Measurements from ENCODE around the gene POLR3A. TPM values are rescaled to one million over a fixed set of nuclear protein-coding genes. Genes with fewer than 3 reads are reported as not detected.

POLR3A gene
- total and polyA plus RNA-seq, 9 donors, result 10.3 to 17.6 (median 13.7) TPM

GRCh38 chr10:77922055-77922454 lies 107.3 kb downstream of the POLR3A start:
- WGBS (ENCODE audit: insufficient coverage), result 95% methylated on average over 4 of the region's 5 CpGs
- no peak overlapping the region for H3K27ac ChIP-seq (ENCODE audit: low read length)
- no peak for DNase-seq

GRCh38 chr10:77921395-77921794 lies 107.9 kb downstream of the POLR3A start:
- no peak overlapping the region for H3K27ac ChIP-seq (ENCODE audit: low read length)
- peaks cover 5% of the 10 kb centered on the region for H3K36me3 ChIP-seq (ENCODE audit: control insufficient read depth, insufficient read depth, low read length)
- DNase-seq, result no peak
- H3K27me3 ChIP-seq (ENCODE audit: control insufficient read depth, insufficient read depth, low read length), result peaks cover 5% of the 10 kb centered on the region
- WGBS (ENCODE audit: insufficient coverage), result 64% methylated on average over 3 of the region's 7 CpGs
- H3K4me3 ChIP-seq (ENCODE audit: low read length), result no peak overlapping the region
- H3K9me3 ChIP-seq (replicated peaks; ENCODE audit: control insufficient read depth, low read depth, low read length), result no peaks in the 10 kb centered on the region
- peaks cover 23% of the 10 kb centered on the region for H3K4me1 ChIP-seq (ENCODE audit: control insufficient read depth, insufficient read depth, low read length)

More at GRCh38 chr10:77922055-77922454, 107.3 kb downstream of the POLR3A start:
- Histone ChIP-seq H3K9me3 (replicated peaks; ENCODE audit: control insufficient read depth, low read depth, low read length) (no peaks in the 10 kb centered on the region), H3K4me1 (ENCODE audit: control insufficient read depth, insufficient read depth, low read length) (peaks cover 23% of the 10 kb centered on the region), H3K4me3 (ENCODE audit: low read length) (no peak overlapping the region), H3K27me3 (ENCODE audit: control insufficient read depth, insufficient read depth, low read length) (peaks cover 5% of the 10 kb centered on the region), H3K36me3 (ENCODE audit: control insufficient read depth, insufficient read depth, low read length) (peaks cover 5% of the 10 kb centered on the region)

DNA sequence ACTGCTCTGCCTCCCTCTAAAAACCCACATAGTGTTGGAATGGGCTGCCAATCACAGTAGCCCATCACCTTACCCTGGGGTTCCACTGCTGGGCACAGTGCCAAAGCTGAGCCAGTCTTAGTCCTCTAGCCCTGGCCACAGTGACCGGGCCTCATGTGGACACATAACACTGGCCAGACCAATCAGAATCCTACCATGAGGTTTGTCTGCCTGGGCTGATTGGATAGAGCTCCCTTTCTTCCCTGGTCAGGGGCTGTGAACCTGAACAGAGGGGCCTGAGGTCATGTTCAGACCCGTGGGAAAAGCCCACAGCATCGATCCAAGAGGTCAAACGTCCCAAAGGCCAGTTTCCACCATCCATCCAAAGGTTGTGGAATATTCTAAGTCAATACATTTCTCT lies 108.8 kb downstream of the POLR3A start:
- Histone ChIP-seq H3K27me3 (ENCODE audit: control insufficient read depth, insufficient read depth, low read length) (peaks cover 2% of the 10 kb centered on the region), H3K36me3 (ENCODE audit: control insufficient read depth, insufficient read depth, low read length) (peaks cover 5% of the 10 kb centered on the region), H3K9me3 (replicated peaks; ENCODE audit: control insufficient read depth, low read depth, low read length) (no peaks in the 10 kb centered on the region), H3K27ac (ENCODE audit: low read length) (no peak overlapping the region), H3K4me1 (ENCODE audit: control insufficient read depth, insufficient read depth, low read length) (peaks cover 18% of the 10 kb centered on the region), H3K4me3 (ENCODE audit: low read length) (no peak overlapping the region)
- DNase-seq, result no peak
- no CpG with 5 or more reads among the region's 4 CpGs for WGBS (ENCODE audit: insufficient coverage)

GRCh38 chr10:77919713-77920108 lies 109.6 kb downstream of the POLR3A start:
- no peak for DNase-seq
- H3K27ac ChIP-seq (ENCODE audit: low read length), result no peak overlapping the region
- H3K4me3 ChIP-seq (ENCODE audit: low read length), result no peak overlapping the region
- H3K4me1 ChIP-seq (ENCODE audit: control insufficient read depth, insufficient read depth, low read length), result peaks cover 12% of the 10 kb centered on the region
- H3K27me3 ChIP-seq (ENCODE audit: control insufficient read depth, insufficient read depth, low read length), result no peaks in the 10 kb centered on the region
- peaks cover 5% of the 10 kb centered on the region for H3K36me3 ChIP-seq (ENCODE audit: control insufficient read depth, insufficient read depth, low read length)
- 38% methylated on average over 2 of the region's 4 CpGs for WGBS (ENCODE audit: insufficient coverage)
- no peaks in the 10 kb centered on the region for H3K9me3 ChIP-seq (replicated peaks; ENCODE audit: control insufficient read depth, low read depth, low read length)

Other genes with a start within 250 kb of the POLR3A start
- 12.9 TPM for gene DLG5, start 102.8 kb downstream of the POLR3A start, total RNA-seq
- 10 to 100 TPM; 15.5 to 34.7 (median 24.8) TPM for gene DLG5, start 102.8 kb downstream of the POLR3A start, polyA plus RNA-seq (ENCODE audit: insufficient read depth in 1 of 8, insufficient read length in 8 of 8, low replicate concordance in 1 of 8)
- gene RPS24, start 4.3 kb upstream of the POLR3A start, total RNA-seq, result 6,569 TPM
- 1,000 to 10,000 TPM; 3,224 to 5,212 (median 3,793) TPM for gene RPS24, start 4.3 kb upstream of the POLR3A start, polyA plus RNA-seq (ENCODE audit: insufficient read depth in 1 of 8, insufficient read length in 8 of 8, low replicate concordance in 1 of 8)